KMS-11 (cell line): ENCODE measurements around the gene PPIA.
"Not testable (repeated sequence)": the region's sequence is repeated elsewhere in the genome, so short reads cannot be mapped to it uniquely, and the experiment has no call there.

Experiments used
- H2AFZ ChIP-seq: fragments of 200-600 bp; sonication (generic); 2 replicates; pipeline ENCODE4 v1.6.1; 2016; ENCODE audit warnings: antibody characterized with exemption, mixed run types, low read depth
- H3K27ac ChIP-seq: fragments of 200-600 bp; sonication (generic); 2 replicates; pipeline ENCODE4 v1.6.1; 2016; ENCODE audit warnings: mild to moderate bottlenecking, mixed run types
- H3K27me3 ChIP-seq: fragments of 200-600 bp; sonication (generic); 2 replicates; pipeline ENCODE4 v1.6.1; 2017; ENCODE audit warnings: mild to moderate bottlenecking, low read depth, mixed run types, moderate library complexity; ENCODE audit not compliant: insufficient read depth
- H3K36me3 ChIP-seq: fragments of 200-600 bp; sonication (generic); 2 replicates; pipeline ENCODE4 v1.6.1; 2017; ENCODE audit warnings: mild to moderate bottlenecking, mixed run types; ENCODE audit not compliant: insufficient read depth
- H3K4me1 ChIP-seq: fragments of 200-600 bp; sonication (generic); 2 replicates; pipeline ENCODE4 v1.6.1; 2016; ENCODE audit warnings: mild to moderate bottlenecking, low read depth, mixed run types; ENCODE audit not compliant: poor library complexity, severe bottlenecking
- H3K4me2 ChIP-seq: fragments of 200-600 bp; sonication (generic); 2 replicates; pipeline ENCODE4 v1.7.0; 2016; ENCODE audit warnings: mild to moderate bottlenecking, mixed run types
- H3K4me3 ChIP-seq: fragments of 200-600 bp; sonication (generic); IDR thresholded peaks from 2 replicates; pipeline ENCODE4 v1.6.1; 2017; ENCODE audit warnings: low read depth, low read length, mixed read lengths; ENCODE audit not compliant: insufficient read depth
- H3K79me2 ChIP-seq: fragments of 200-600 bp; sonication (generic); 2 replicates; pipeline ENCODE4 v1.6.1; 2016; ENCODE audit warnings: low read depth, mixed run types; ENCODE audit not compliant: insufficient read depth
- H3K9ac ChIP-seq: fragments of 200-600 bp; sonication (generic); 2 replicates; pipeline ENCODE4 v1.6.1; 2016; ENCODE audit warnings: mild to moderate bottlenecking, mixed run types
- H4K20me1 ChIP-seq: fragments of 200-600 bp; sonication (generic); 2 replicates; pipeline ENCODE4 v1.6.1; 2016; ENCODE audit warnings: mild to moderate bottlenecking, mixed run types; ENCODE audit not compliant: insufficient read depth
- TF ChIP-seq, protein P1 (sequence below): fragments of 200-600 bp; sonication (generic); conservative IDR thresholded peaks from 2 replicates; pipeline ENCODE4 v1.6.1; 2017; ENCODE audit warnings: low read depth, mild to moderate bottlenecking, antibody characterized with exemption, low read length, moderate library complexity, mixed read lengths

Gene PPIA

DNA sequence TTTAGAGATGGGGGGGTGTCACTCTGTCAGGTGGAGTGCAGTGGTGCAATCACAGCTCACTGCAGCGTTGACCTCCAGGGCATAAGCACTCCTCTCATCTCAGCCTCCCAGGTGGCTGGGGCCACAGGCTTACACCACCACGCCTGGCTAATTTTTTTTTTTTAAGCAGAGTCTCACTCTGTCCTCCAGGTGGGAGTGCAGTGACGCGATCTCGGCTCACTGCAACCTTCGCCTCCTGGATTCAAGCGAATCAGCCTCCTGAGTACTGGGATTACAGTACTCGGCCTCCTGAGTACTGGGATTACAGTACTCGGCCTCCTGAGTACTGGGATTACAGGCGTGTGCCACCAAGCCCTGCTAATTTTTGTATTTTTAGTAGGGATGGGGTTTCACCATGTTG lies 23.6 kb upstream of the PPIA start:
- Histone ChIP-seq H3K4me1 (peaks cover 31% of the 10 kb centered on the region), H3K79me2 (no peaks in the 10 kb centered on the region), H4K20me1 (peaks cover 6% of the 10 kb centered on the region; the same call in 1 of the 2 replicates), H3K27me3 (no peaks in the 10 kb centered on the region), H3K9ac (no peak overlapping the region), H3K4me3 (no peak overlapping the region), H3K36me3 (no peaks in the 10 kb centered on the region), H2AFZ (no peak overlapping the region), H3K4me2 (no peak overlapping the region), H3K27ac (no peak overlapping the region)
- TF ChIP-seq, protein P1, sequence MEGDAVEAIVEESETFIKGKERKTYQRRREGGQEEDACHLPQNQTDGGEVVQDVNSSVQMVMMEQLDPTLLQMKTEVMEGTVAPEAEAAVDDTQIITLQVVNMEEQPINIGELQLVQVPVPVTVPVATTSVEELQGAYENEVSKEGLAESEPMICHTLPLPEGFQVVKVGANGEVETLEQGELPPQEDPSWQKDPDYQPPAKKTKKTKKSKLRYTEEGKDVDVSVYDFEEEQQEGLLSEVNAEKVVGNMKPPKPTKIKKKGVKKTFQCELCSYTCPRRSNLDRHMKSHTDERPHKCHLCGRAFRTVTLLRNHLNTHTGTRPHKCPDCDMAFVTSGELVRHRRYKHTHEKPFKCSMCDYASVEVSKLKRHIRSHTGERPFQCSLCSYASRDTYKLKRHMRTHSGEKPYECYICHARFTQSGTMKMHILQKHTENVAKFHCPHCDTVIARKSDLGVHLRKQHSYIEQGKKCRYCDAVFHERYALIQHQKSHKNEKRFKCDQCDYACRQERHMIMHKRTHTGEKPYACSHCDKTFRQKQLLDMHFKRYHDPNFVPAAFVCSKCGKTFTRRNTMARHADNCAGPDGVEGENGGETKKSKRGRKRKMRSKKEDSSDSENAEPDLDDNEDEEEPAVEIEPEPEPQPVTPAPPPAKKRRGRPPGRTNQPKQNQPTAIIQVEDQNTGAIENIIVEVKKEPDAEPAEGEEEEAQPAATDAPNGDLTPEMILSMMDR: no peak; the same call in 1 of the 2 replicates

DNA sequence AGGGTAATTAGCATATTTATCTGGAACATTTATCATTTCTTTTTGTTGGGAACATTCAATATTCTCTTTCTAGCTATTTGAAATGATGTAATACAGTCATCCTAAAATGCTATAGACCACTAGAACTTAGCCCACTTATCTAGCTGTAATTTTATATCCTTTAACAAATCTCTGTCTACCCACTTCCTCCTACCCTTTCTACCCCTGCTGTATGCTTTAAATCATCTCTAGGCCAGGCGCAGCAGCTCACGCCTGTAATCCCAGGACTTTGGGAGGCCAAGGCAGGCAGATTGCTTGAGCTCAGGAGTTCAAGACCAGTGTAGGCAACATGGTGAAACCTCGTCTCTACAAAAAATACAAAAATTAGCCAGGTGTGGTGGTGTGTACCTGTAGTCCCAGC lies 22.0 kb upstream of the PPIA start:
- H3K27ac ChIP-seq, H3K27me3 ChIP-seq, H3K36me3 ChIP-seq, H3K4me3 ChIP-seq, H3K9ac ChIP-seq, H4K20me1 ChIP-seq, H2AFZ ChIP-seq, H3K4me2 ChIP-seq, H3K79me2 ChIP-seq: not testable (repeated sequence)
- peaks cover 15% of the 10 kb centered on the region for H3K4me1 ChIP-seq

DNA sequence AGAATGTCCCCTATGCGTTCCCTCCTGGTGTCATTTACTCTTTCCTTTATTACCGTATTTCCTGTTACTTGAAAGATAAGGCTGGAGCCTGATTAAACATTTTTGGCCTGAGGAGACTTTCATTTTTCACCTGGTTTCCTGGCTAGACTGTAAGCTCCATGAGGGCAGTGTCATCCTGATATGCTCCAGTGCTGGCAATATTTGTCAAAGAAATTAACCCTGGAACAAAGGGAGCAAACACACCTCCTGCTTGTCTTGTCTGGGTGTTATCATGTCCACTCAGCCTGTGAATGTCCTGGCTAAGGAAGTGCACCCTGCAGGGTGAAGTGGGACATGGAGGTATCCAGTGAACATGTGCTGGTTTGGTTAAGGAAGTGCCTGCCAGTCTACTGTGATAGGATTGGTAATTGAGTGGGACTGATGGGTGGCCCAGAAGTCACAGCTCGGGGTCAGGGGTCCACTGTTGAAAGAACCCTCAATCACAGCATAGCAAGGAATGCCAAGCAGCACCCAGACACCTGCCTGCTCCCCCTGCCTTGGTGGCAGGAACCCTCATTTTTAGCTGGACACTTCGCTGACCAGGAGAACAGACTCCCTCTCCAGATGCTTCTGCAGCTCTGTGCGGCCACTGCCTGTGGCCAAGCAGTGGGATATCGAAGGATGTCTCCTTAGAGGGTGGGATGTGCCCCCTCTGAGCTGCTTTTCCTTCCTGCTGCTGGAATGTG lies 20.9 kb upstream of the PPIA start:
- Histone ChIP-seq H3K36me3 (no peaks in the 10 kb centered on the region), H3K4me3 (no peak overlapping the region), H3K27me3 (no peaks in the 10 kb centered on the region), H3K79me2 (no peaks in the 10 kb centered on the region), H3K9ac (no peak overlapping the region), H2AFZ (no peak overlapping the region), H4K20me1 (no peaks in the 10 kb centered on the region), H3K27ac (no peak overlapping the region), H3K4me2 (no peak overlapping the region), H3K4me1 (peaks cover 5% of the 10 kb centered on the region)
- TF ChIP-seq, protein P1: no peak

DNA sequence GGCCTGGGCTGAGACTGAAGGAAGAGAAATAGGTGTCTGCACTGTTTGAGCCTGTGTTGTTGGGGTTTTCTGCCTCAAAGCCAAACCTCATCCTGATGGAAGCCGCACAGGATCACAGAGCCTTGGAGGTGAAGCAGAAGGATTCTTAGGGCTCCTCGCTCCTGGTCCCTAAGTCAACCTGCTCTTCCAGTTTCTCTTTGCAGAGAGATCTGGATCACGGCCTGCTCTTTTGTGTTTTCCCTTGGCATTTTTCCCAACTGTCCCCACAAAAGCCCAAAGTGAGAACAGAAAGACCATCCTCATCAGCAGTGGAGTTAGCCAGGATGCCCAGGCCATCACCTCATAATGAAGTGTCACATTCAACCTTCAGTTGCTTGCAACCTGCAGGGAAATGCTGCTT lies 20.3 kb upstream of the PPIA start:
- TF ChIP-seq, protein P1: no peak
- H2AFZ ChIP-seq: no peak overlapping the region

DNA sequence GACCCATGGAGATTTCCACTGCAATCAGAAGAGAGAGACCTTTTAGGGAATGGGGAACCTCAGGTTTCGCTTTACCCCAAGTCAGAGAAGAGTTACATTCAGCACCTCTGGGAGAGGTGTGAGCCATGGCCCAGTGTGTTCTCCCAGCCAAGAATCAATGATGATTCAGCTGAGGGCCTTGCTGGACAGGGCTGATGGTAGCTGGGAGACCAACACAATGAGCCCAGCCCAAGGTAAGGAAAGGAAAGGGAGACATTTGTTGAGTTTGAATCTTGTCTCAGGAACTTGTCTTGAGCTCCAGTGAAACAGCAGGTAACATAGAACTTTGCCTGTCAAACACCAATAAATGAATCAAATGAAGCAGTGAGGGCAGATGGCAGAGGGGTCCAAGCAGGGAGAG lies 14.0 kb upstream of the PPIA start:
- Histone ChIP-seq H4K20me1 (no peaks in the 10 kb centered on the region), H3K9ac (no peak overlapping the region), H2AFZ (no peak overlapping the region), H3K36me3 (no peaks in the 10 kb centered on the region), H3K4me1 (peaks cover 8% of the 10 kb centered on the region), H3K4me3 (no peak overlapping the region), H3K79me2 (no peaks in the 10 kb centered on the region), H3K27me3 (no peaks in the 10 kb centered on the region), H3K4me2 (no peak overlapping the region), H3K27ac (no peak overlapping the region)
- TF ChIP-seq, protein P1: no peak

More for the DNA sequence above, 20.3 kb upstream of the PPIA start:
- Histone ChIP-seq H3K79me2 (no peaks in the 10 kb centered on the region), H3K27ac (no peak overlapping the region), H3K4me1 (no peaks in the 10 kb centered on the region), H3K9ac (no peak overlapping the region), H4K20me1 (no peaks in the 10 kb centered on the region), H3K4me3 (no peak overlapping the region), H3K4me2 (no peak overlapping the region), H3K27me3 (no peaks in the 10 kb centered on the region), H3K36me3 (no peaks in the 10 kb centered on the region)
